MM.1S (cell line): Measurements from ENCODE around the gene ACSS1.

Experiments
- DNase-seq: peaks from one replicate; pipeline ENCODE4 v3.0.0-alpha.2; 2015
- H2AFZ ChIP-seq: fragments of 300-600 bp; sonication (generic); 2 replicates; pipeline ENCODE4 v1.6.0; 2016; ENCODE audit warnings: antibody characterized with exemption, low read length
- H3F3A ChIP-seq: fragments of 300-600 bp; sonication (generic); 2 replicates; pipeline ENCODE4 v1.6.1; 2016; ENCODE audit warnings: mild to moderate bottlenecking, antibody characterized with exemption, low read length, moderate library complexity, mixed read lengths; ENCODE audit not compliant: insufficient read depth
- H3K27ac ChIP-seq: fragments of 300-600 bp; sonication (generic); 2 replicates; pipeline ENCODE4 v1.5.1; 2016; ENCODE audit warnings: mild to moderate bottlenecking, low read length
- H3K27me3 ChIP-seq: fragments of 300-600 bp; sonication (generic); replicated peaks from 2 replicates; pipeline ENCODE4 v1.6.0; 2016; ENCODE audit warnings: low read length; ENCODE audit not compliant: insufficient read depth
- H3K36me3 ChIP-seq: fragments of 300-600 bp; sonication (generic); replicated peaks from 2 replicates; pipeline ENCODE4 v1.6.1; 2016; ENCODE audit warnings: mild to moderate bottlenecking, low read length, mixed read lengths; ENCODE audit not compliant: insufficient read depth
- H3K4me1 ChIP-seq: fragments of 300-600 bp; sonication (generic); 2 replicates; pipeline ENCODE4 v1.6.1; 2016; ENCODE audit warnings: low read length, mixed read lengths
- H3K4me2 ChIP-seq: fragments of 300-600 bp; sonication (generic); 2 replicates; pipeline ENCODE4 v1.6.0; 2016; ENCODE audit warnings: low read depth, low read length
- H3K4me3 ChIP-seq: fragments of 300-600 bp; sonication (generic); 2 replicates; pipeline ENCODE4 v1.5.1; 2016; ENCODE audit warnings: low read length, mixed read lengths
- H3K79me2 ChIP-seq: fragments of 300-600 bp; sonication (generic); 2 replicates; pipeline ENCODE4 v1.6.1; 2016; ENCODE audit warnings: mixed run types, low read length, mixed read lengths
- H3K9ac ChIP-seq: fragments of 300-600 bp; sonication (generic); 2 replicates; pipeline ENCODE4 v1.6.1; 2016; ENCODE audit warnings: low read length, mixed read lengths
- H3K9me2 ChIP-seq: fragments of 300-600 bp; sonication (generic); replicated peaks from 2 replicates; pipeline ENCODE4 v1.6.1; 2016; ENCODE audit warnings: mild to moderate bottlenecking, low read length, mixed read lengths; ENCODE audit not compliant: insufficient read depth
- H3K9me3 ChIP-seq: fragments of 300-600 bp; sonication (generic); replicated peaks from 2 replicates; pipeline ENCODE4 v1.6.1; 2016; ENCODE audit warnings: mild to moderate bottlenecking, low read length, mixed read lengths; ENCODE audit not compliant: insufficient read depth
- H4K20me1 ChIP-seq: fragments of 300-600 bp; sonication (generic); 2 replicates; pipeline ENCODE4 v1.6.1; 2016; ENCODE audit warnings: mild to moderate bottlenecking, low read length, moderate library complexity, mixed read lengths; ENCODE audit not compliant: insufficient read depth
- EZH2 ChIP-seq: fragments of 300-600 bp; sonication (generic); optimal IDR thresholded peaks from 2 replicates; pipeline ENCODE3; 2017; ENCODE audit warnings: low read depth, mild to moderate bottlenecking, antibody characterized with exemption, low read length, mixed read lengths
- EZH2phosphoT487 ChIP-seq: fragments of 300-600 bp; sonication (generic); IDR thresholded peaks from 2 replicates; pipeline ENCODE4 v1.6.1; 2018; ENCODE audit warnings: antibody characterized with exemption, low read length
- TF ChIP-seq, protein P1 (sequence below): fragments of 300-600 bp; sonication (generic); IDR thresholded peaks from 2 replicates; pipeline ENCODE4 v1.5.1; 2016; ENCODE audit warnings: antibody characterized with exemption, low read length, mixed read lengths

ACSS1 gene

DNA sequence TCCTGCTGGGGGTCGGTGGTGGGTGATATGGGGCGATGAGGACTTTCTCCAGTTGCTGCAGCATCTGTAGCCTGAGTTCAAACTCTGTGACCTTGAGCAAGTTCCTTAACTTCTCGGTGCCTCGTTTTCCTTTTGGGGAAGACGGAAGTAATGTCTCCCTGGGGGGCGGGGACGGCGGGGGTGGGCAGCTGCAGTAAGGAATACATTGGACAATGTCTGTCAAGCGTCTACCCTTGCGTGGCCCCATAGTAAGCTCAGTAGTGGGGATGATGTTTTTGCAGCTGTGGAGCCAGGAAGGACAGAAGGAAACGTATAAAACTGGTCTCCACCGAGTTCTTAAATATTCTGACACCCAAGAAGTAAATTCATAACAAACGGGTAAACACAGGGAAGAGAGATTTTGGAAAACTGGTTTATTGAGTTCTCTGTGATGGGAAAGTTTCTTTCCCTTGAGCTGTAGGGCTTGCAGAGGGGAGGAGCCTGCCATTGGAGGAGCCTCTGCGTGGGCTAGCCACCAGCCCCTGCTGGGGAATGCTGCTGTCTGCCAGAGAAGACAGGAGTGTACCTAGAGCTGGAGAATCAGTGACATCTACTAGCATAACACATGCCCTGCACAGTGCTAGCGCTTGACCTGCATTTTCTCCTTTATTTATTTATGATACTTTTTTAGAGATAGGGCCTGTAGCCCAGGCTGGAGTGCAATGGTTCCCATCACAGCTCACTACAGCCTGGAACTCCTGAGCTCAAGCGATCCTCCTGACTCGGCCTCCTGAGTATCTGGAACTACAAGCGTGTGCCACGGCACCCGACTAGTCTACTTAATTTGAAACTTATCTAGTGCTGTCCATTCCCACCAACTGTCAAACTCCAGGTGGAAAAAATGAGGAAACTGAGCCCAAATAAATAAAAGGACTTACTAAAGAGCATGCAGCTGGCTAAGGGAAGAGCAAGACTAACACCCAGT, 1.2 kb upstream of the ACSS1 start:
- DNase-seq, result no peak
- Histone ChIP-seq H3K9me2 (no peaks in the 10 kb centered on the region), H3K27ac (no peak overlapping the region), H3K4me2 (peak overlapping the region; percentile 87), H3K27me3 (no peaks in the 10 kb centered on the region), H3K4me3 (peak overlapping the region; percentile 88), H4K20me1 (no peaks in the 10 kb centered on the region), H3K9me3 (no peaks in the 10 kb centered on the region), H3K9ac (no peak overlapping the region), H3F3A (peaks cover 42% of the 10 kb centered on the region), H3K79me2 (peaks cover 36% of the 10 kb centered on the region), H2AFZ (peak overlapping the region; percentile 66), H3K4me1 (peaks cover 42% of the 10 kb centered on the region), H3K36me3 (no peaks in the 10 kb centered on the region)
- TF ChIP-seq EZH2 (no peak), EZH2phosphoT487 (no peak)
- TF ChIP-seq, protein P1, sequence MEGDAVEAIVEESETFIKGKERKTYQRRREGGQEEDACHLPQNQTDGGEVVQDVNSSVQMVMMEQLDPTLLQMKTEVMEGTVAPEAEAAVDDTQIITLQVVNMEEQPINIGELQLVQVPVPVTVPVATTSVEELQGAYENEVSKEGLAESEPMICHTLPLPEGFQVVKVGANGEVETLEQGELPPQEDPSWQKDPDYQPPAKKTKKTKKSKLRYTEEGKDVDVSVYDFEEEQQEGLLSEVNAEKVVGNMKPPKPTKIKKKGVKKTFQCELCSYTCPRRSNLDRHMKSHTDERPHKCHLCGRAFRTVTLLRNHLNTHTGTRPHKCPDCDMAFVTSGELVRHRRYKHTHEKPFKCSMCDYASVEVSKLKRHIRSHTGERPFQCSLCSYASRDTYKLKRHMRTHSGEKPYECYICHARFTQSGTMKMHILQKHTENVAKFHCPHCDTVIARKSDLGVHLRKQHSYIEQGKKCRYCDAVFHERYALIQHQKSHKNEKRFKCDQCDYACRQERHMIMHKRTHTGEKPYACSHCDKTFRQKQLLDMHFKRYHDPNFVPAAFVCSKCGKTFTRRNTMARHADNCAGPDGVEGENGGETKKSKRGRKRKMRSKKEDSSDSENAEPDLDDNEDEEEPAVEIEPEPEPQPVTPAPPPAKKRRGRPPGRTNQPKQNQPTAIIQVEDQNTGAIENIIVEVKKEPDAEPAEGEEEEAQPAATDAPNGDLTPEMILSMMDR, result no peak

DNA sequence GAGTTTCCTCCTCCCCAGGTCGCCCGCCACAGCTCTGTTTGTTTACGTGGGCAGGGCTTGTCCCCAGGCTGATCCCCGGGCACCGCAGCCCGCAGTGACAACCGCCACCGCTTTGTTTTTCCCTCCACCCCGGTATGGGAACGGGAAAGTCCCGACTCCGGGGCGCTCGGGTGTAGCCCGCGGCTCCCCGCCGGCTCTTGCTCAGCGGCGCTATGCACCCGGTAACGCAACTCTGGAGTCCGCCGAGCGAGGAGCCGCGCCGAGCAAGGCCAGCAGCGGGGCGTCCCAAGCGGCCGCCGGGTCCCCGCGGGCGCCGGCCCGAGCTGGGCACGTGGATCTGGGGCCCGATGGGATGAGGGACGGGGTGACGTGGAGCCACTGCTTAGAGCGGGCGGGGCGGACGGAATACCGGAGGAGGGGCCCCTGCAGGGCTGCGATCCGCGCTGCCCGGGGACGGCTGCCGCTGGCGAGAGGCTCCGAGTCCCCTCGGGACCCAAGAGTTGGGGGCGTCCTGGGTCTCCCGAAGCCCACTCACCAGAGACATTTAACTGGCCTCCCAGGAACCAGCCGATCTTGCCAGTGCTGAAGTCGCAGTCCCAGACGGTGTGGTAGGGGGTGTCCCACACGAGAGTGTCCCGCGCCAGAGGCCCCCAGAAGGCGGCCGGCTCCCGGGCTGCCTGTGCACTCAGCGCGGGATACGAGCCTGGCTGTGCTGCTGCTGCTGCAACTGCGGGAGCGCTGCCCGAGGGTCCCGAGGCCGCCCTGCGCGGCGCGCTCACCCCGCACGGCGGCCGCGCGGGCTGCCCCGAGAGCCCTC, 497 bp downstream of the ACSS1 start:
- H3K4me1 ChIP-seq, result peaks cover 57% of the 10 kb centered on the region
- H3K9me2 ChIP-seq, result no peaks in the 10 kb centered on the region
- H4K20me1 ChIP-seq, result no peaks in the 10 kb centered on the region
- H3K36me3 ChIP-seq, result no peaks in the 10 kb centered on the region
- peaks cover 53% of the 10 kb centered on the region for H3K79me2 ChIP-seq
- DNase-seq, result peak; percentile 76
- no peaks in the 10 kb centered on the region for H3K27me3 ChIP-seq
- TF ChIP-seq EZH2phosphoT487 (no peak), EZH2 (no peak)
- TF ChIP-seq, protein P1, result no peak
- H2AFZ ChIP-seq, result peak overlapping the region; percentile 37
- H3K9ac ChIP-seq, result peak overlapping the region; percentile 96
- peaks cover 51% of the 10 kb centered on the region for H3F3A ChIP-seq
- no peaks in the 10 kb centered on the region for H3K9me3 ChIP-seq
- H3K4me2 ChIP-seq, result peak overlapping the region; percentile 99
- peak overlapping the region; percentile 88 for H3K4me3 ChIP-seq
- peak overlapping the region; percentile 87 for H3K27ac ChIP-seq

DNA sequence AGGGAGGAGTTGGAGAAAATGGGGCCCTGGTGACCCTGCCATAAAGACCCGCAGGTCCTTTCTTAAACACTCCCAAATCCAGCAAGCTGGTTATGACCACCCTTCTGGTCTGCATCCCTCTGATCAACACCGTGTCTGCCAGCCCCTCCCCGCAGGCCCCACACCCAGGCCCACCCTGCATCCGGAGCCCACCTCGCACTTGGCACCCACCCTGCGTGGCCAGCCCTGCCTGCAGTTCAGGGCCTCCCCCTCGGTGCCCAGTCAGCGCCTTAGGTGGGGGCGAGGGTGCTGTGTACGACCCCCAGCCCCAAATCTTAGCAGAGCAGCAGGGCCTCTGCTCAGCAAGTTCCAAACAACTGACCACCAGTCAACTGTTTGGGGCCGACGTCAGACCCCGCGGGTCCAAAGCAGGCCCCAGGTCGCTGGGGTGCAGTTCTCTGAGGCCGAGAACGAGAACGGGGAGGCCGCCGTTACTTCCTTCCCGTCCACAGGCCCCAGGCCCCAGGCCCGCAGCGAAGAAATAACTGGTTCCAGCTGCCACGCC, 1.2 kb downstream of the ACSS1 start:
- H2AFZ ChIP-seq, result peak overlapping the region; percentile 37

More for the DNA sequence above, 1.2 kb downstream of the ACSS1 start:
- no peaks in the 10 kb centered on the region for H3K9me3 ChIP-seq
- peaks cover 60% of the 10 kb centered on the region for H3K79me2 ChIP-seq
- no peaks in the 10 kb centered on the region for H3K27me3 ChIP-seq
- H3K4me2 ChIP-seq, result peak overlapping the region; percentile 99
- H3F3A ChIP-seq, result peaks cover 51% of the 10 kb centered on the region
- peaks cover 59% of the 10 kb centered on the region for H3K4me1 ChIP-seq
- peak overlapping the region; percentile 88 for H3K4me3 ChIP-seq
- H3K9ac ChIP-seq, result peak overlapping the region; percentile 96
- DNase-seq, result no peak
- TF ChIP-seq EZH2, result no peak
- no peak for TF ChIP-seq EZH2phosphoT487
- TF ChIP-seq, protein P1, result no peak
- H3K9me2 ChIP-seq, result no peaks in the 10 kb centered on the region
- H3K36me3 ChIP-seq, result no peaks in the 10 kb centered on the region
- peak overlapping the region; percentile 87 for H3K27ac ChIP-seq
- H4K20me1 ChIP-seq, result no peaks in the 10 kb centered on the region
